HUES64 (cell line): Measurements from ENCODE around the gene ZBTB2.
"Not testable (repeated sequence)": the region's sequence is repeated elsewhere in the genome, so short reads cannot be mapped to it uniquely, and the experiment has no call there.

ENCODE experiments used
- H3K27ac ChIP-seq: 2 replicates; pipeline ENCODE4 v1.7.0; 2013; ENCODE audit warnings: low read depth, low read length, inconsistent platforms
- H3K27me3 ChIP-seq: 2 replicates; pipeline ENCODE4 v1.6.1; 2013; ENCODE audit warnings: mild to moderate bottlenecking, low read length; ENCODE audit not compliant: insufficient read depth
- H3K36me3 ChIP-seq: 2 replicates; pipeline ENCODE4 v1.6.1; 2013; ENCODE audit warnings: mild to moderate bottlenecking, low read length; ENCODE audit not compliant: insufficient read depth
- H3K4me1 ChIP-seq: 2 replicates; pipeline ENCODE4 v1.6.1; 2013; ENCODE audit warnings: mild to moderate bottlenecking, low read length, moderate library complexity; ENCODE audit not compliant: insufficient read depth
- H3K4me3 ChIP-seq: 2 replicates; pipeline ENCODE4 v1.5.1; 2013; ENCODE audit warnings: mild to moderate bottlenecking, low read length, moderate library complexity
- H3K9ac ChIP-seq: 2 replicates; pipeline ENCODE4 v1.6.1; 2013; ENCODE audit warnings: mild to moderate bottlenecking, low read depth, low read length
- H3K9me3 ChIP-seq: 2 replicates; pipeline ENCODE4 v1.6.1; 2013; ENCODE audit warnings: low read depth, low read length; ENCODE audit not compliant: insufficient read depth
- WGBS: fragments of 150-250, 120-280 bp; methylation state at CpG from one replicate; pipeline ENCODE4 v1.1.7; 2013; ENCODE audit warnings: missing lambda C conversion rate; 5-methylcytosine and 5-hydroxymethylcytosine counted together

ZBTB2 gene

DNA sequence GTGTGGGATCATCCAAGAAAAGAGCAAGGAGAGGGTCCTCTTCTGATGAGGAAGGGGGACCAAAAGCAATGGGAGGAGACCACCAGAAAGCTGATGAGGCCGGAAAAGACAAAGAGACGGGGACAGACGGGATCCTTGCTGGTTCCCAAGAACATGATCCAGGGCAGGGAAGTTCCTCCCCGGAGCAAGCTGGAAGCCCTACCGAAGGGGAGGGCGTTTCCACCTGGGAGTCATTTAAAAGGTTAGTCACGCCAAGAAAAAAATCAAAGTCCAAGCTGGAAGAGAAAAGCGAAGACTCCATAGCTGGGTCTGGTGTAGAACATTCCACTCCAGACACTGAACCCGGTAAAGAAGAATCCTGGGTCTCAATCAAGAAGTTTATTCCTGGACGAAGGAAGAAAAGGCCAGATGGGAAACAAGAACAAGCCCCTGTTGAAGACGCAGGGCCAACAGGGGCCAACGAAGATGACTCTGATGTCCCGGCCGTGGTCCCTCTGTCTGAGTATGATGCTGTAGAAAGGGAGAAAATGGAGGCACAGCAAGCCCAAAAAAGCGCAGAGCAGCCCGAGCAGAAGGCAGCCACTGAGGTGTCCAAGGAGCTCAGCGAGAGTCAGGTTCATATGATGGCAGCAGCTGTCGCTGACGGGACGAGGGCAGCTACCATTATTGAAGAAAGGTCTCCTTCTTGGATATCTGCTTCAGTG is 40.8 kb downstream of the ZBTB2 start:
- WGBS, result 96% methylated on average over 20 of the region's 20 CpGs
- Histone ChIP-seq H3K4me3 (no peak overlapping the region), H3K36me3 (peaks cover 27% of the 10 kb centered on the region; the same call in 1 of the 2 replicates), H3K9ac (no peak overlapping the region), H3K9me3 (no peaks in the 10 kb centered on the region), H3K4me1 (no peaks in the 10 kb centered on the region), H3K27me3 (no peaks in the 10 kb centered on the region), H3K27ac (no peak overlapping the region)

DNA sequence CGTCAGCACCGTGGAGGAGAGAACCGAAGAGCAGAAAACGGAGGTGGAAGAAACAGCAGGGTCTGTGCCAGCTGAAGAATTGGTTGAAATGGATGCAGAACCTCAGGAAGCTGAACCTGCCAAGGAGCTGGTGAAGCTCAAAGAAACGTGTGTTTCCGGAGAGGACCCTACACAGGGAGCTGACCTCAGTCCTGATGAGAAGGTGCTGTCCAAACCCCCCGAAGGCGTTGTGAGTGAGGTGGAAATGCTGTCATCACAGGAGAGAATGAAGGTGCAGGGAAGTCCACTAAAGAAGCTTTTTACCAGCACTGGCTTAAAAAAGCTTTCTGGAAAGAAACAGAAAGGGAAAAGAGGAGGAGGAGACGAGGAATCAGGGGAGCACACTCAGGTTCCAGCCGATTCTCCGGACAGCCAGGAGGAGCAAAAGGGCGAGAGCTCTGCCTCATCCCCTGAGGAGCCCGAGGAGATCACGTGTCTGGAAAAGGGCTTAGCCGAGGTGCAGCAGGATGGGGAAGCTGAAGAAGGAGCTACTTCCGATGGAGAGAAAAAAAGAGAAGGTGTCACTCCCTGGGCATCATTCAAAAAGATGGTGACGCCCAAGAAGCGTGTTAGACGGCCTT is 41.6 kb downstream of the ZBTB2 start:
- H3K4me3 ChIP-seq, result no peak overlapping the region
- no peaks in the 10 kb centered on the region for H3K9me3 ChIP-seq
- H3K4me1 ChIP-seq, result no peaks in the 10 kb centered on the region
- H3K9ac ChIP-seq, result no peak overlapping the region
- H3K27me3 ChIP-seq, result no peaks in the 10 kb centered on the region
- H3K27ac ChIP-seq, result no peak overlapping the region
- 95% methylated on average over 19 of the region's 19 CpGs for WGBS
- H3K36me3 ChIP-seq, result peaks cover 25% of the 10 kb centered on the region; the same call in 1 of the 2 replicates

GRCh38 chr6:151342750-151343149 is 48.6 kb downstream of the ZBTB2 start:
- H3K27ac ChIP-seq, H3K4me1 ChIP-seq, H3K27me3 ChIP-seq, H3K9ac ChIP-seq, H3K9me3 ChIP-seq, H3K4me3 ChIP-seq, H3K36me3 ChIP-seq: not testable (repeated sequence)
- WGBS, result 95% methylated on average over 10 of the region's 10 CpGs

DNA sequence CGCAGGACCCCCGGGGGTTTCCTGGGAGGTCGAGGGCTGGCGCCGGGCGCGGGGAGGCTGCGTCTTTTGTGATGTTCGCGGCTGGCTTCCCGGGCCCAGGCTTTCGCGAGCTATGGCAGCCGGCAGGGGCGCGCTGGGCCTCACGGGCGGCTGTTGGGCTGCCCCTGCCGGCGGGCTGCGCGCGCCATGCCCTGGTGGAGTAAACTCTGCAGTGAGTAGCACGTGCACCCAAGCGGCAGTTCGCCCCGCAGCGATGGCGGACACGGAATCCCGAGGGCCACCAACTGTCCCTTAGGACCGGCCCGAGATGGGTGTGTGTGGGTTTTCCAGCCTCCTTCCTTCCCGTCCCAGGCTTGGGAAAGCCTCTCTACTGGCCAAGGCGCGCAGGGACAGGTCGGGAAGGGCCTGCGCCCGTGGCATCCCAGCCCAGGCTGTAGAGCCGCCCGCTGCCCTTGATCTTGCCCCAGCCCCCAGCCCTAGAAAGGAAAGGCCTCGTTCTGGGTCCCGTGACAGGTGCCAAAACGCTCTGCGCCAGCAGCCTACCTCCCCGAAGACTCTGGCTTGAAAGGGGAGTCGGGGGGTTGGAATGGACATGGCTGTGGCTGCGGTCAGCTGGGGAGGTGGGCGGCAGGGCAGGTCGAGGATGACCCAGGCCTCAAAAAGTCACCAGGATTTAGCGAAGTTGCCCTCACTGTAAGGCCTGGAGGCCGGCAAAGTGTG is 49.7 kb downstream of the ZBTB2 start:
- no peaks in the 10 kb centered on the region for H3K9me3 ChIP-seq
- 0 out of 2 replicates have a peak, but pooled peaks cover 3% of the 10 kb centered on the region for H3K36me3 ChIP-seq
- no peak overlapping the region for H3K27ac ChIP-seq
- no peak overlapping the region for H3K9ac ChIP-seq
- no peaks in the 10 kb centered on the region for H3K27me3 ChIP-seq
- WGBS, result 95% methylated on average over 52 of the region's 52 CpGs
- H3K4me3 ChIP-seq, result no peak overlapping the region
- H3K4me1 ChIP-seq, result no peaks in the 10 kb centered on the region

DNA sequence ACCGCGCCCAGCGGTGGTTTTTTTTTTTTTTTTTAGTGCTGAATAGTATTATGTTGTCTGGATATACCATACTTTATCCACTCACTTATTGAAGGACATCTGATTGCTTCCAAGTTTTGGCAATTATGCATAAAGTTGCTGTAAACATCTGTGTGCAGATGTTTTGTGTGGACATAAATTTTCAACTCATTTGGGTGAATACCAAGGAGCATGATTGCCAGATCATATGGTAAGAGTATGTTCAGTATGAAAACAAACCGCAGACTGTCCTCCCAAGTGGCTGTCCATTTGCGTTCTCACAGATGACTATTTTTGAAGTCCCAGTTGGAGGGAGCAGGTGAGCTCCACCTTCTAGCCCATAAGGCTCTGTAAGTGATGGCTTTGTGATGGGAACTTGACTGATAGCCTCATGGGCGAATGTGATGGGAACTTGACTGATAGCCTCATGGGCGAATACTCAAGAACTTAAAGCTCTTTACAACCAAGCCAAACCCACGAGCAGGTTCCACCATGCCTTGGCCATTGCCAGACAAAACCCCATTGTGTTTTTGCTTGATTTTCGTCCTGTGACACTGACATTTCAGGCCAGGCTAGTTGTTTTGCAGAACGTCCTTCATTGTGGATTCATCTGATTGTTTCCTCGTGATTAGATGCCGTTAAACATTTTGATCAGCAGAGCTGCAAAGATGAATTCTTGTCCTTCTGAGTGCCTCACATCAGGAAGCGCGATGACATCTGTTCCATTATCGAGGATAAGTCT is 51.0 kb downstream of the ZBTB2 start:
- Histone ChIP-seq H3K4me3 (no peak overlapping the region), H3K4me1 (no peaks in the 10 kb centered on the region), H3K36me3 (0 out of 2 replicates have a peak, but pooled peaks cover 3% of the 10 kb centered on the region), H3K27me3 (no peaks in the 10 kb centered on the region), H3K27ac (no peak overlapping the region), H3K9ac (no peak overlapping the region), H3K9me3 (no peaks in the 10 kb centered on the region)
- 95% methylated on average over 12 of the region's 15 CpGs for WGBS

DNA sequence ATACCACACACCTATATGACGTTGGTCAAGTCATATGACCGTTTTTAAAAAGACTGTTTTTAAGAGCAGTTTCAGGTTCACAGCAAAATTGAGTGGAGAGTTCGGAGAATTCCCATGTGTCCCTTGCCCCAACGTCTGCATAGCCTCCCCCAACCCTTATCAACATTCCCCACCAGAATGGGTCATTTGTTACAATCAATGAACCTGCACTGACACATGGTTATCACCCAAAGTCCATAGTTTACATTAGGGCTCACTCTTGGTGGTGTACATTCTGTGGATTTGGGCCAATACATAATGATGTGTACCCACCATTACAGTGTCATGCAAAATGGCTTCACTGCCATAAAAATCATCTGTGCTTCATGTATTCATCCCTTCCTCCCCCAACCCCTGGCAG is 52.0 kb downstream of the ZBTB2 start:
- Histone ChIP-seq H3K27ac (no peak overlapping the region), H3K36me3 (0 out of 2 replicates have a peak, but pooled peaks cover 3% of the 10 kb centered on the region), H3K9me3 (no peaks in the 10 kb centered on the region), H3K9ac (no peak overlapping the region), H3K27me3 (no peaks in the 10 kb centered on the region), H3K4me1 (no peaks in the 10 kb centered on the region), H3K4me3 (no peak overlapping the region)
- WGBS, result 95% methylated on average over 4 of the region's 4 CpGs

DNA sequence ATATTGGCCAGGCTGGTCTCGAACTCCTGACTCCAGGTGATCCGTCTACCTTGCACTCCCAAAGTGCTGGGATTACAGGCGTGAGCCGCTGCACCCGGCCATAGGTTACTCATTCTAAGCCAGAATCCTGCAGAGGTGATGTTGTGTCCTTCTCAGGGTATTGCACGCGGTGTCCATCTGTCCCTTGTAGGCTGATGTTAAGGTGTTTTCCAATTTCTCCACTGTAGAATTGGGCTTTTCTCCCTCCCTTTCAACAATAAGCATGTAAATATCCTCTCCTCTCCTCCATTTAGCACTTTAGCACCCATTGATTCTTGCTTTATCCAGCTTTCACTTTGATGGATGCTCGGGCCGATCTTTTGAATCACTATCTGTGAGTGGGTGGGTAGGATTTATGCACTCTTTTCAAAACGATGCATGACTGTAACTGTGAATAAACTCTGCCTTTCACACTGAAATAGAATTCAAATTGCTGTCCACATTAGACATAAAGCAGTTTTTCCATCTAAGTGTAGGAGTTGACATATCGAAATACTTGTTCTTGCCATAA is 52.6 kb downstream of the ZBTB2 start:
- Histone ChIP-seq H3K27me3 (no peaks in the 10 kb centered on the region), H3K4me1 (no peaks in the 10 kb centered on the region), H3K36me3 (0 out of 2 replicates have a peak, but pooled peaks cover 3% of the 10 kb centered on the region), H3K9me3 (no peaks in the 10 kb centered on the region), H3K9ac (no peak overlapping the region), H3K27ac (no peak overlapping the region), H3K4me3 (no peak overlapping the region)
- 95% methylated on average over 11 of the region's 11 CpGs for WGBS

DNA sequence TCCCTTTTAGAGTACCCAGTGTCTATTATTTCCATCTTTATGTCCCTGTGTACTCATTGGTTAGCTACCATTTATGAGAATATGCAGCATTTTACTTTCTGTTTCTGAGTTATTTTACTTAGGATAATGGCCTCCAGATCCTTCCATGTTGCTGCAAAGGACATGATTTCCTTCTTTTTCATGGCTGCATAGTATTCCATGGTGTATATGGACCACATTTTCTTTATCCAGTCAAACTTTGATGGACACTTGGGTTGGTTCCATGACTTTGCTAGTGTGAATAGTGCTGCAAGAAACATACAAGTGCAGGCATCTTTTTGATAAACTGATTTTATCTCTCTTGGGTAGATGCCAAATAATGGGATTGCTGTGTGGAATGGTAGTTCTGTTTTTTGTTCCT is 55.4 kb downstream of the ZBTB2 start:
- H3K9me3 ChIP-seq, result no peaks in the 10 kb centered on the region
- H3K4me3 ChIP-seq, result no peak overlapping the region
- H3K9ac ChIP-seq, result no peak overlapping the region
- no peak overlapping the region for H3K27ac ChIP-seq
- H3K36me3 ChIP-seq, result 0 out of 2 replicates have a peak, but pooled peaks cover 3% of the 10 kb centered on the region
- no peaks in the 10 kb centered on the region for H3K27me3 ChIP-seq
- H3K4me1 ChIP-seq, result no peaks in the 10 kb centered on the region

DNA sequence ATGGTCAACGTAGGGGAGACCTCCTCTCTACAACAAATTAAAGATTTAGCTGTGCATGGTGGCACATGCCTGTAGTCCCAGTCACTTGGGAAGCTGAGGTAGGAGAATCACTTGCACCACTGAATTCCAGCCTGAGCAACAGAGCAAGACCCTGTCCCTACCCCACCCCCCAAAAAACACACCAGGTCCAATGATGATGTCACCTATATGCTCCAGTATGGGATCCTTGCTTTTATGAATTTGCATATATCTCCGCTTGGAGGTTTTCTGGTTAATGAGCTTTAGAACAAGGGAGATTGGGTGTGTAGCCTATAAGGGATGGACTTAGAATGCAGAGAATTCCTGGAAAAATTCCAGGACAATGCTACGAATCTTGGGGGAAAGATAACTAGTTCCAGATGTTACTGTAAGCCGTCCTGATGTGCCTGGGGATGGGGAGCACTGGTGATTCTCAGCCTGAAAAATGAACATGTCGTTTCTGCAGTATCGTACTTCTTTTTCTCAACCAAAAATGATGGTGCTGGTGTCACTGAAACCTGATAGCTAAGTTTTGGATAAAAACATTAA is 61.1 kb downstream of the ZBTB2 start:
- H3K27me3 ChIP-seq, result peaks cover 4% of the 10 kb centered on the region; the same call in 1 of the 2 replicates
- H3K4me3 ChIP-seq, result no peak overlapping the region
- H3K9me3 ChIP-seq, result no peaks in the 10 kb centered on the region
- H3K27ac ChIP-seq, result no peak overlapping the region
- 90% methylated on average over 6 of the region's 6 CpGs for WGBS
- H3K4me1 ChIP-seq, result no peaks in the 10 kb centered on the region
- H3K36me3 ChIP-seq, result no peaks in the 10 kb centered on the region
- no peak overlapping the region for H3K9ac ChIP-seq

DNA sequence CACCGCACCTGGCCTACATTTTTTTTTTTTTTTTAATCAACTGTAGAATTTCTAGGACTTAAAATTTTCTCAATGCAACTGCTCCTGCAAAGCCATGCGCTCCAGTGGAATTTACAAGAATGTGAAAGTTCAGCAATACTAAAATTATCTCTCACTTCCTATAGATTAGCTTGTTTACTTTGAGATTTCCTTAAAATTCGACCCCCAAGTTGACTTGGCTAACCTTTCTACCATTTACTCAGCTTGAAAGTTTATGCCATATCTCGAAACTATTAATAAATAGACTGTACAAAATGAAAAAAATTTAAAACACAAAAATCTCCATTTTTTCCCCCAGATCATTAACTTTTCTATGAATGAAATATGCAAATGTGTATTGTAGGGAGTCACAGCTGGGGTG is 64.3 kb downstream of the ZBTB2 start:
- H3K27ac ChIP-seq, result no peak overlapping the region

More for the DNA sequence above, 64.3 kb downstream of the ZBTB2 start:
- Histone ChIP-seq H3K4me3 (no peak overlapping the region), H3K9me3 (no peaks in the 10 kb centered on the region), H3K4me1 (peaks cover 8% of the 10 kb centered on the region; the same call in 1 of the 2 replicates), H3K27me3 (peaks cover 8% of the 10 kb centered on the region; the same call in 1 of the 2 replicates), H3K9ac (no peak overlapping the region), H3K36me3 (no peaks in the 10 kb centered on the region)
- WGBS, result 91% methylated on average over 3 of the region's 4 CpGs
